ENCODE measurements around the gene SCUBE1.

Gene SCUBE1

DNA sequence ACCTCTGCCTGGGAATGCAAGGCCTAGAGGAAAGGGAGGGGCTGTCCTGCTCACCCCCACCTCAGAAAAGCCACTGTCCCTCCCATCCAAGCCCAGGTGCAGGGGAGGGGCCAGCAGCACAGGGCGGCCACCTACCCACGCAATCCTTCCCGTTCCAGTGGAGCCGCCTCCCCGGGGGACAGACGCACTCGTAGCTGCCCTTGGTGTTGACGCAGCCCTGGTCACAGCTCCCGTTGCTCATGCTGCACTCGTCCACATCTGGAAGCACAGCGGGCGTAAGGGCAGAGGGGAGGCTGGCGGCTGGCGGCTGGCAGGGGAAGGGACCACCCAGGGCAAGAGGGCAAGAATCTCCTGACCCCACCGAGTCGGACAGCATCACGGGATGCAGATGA is 115.9 kb downstream of the SCUBE1 start:
- FAIRE-seq (no peak), DNase-seq (ENCODE audit: insufficient read length, low spot score) (no peak)

DNA sequence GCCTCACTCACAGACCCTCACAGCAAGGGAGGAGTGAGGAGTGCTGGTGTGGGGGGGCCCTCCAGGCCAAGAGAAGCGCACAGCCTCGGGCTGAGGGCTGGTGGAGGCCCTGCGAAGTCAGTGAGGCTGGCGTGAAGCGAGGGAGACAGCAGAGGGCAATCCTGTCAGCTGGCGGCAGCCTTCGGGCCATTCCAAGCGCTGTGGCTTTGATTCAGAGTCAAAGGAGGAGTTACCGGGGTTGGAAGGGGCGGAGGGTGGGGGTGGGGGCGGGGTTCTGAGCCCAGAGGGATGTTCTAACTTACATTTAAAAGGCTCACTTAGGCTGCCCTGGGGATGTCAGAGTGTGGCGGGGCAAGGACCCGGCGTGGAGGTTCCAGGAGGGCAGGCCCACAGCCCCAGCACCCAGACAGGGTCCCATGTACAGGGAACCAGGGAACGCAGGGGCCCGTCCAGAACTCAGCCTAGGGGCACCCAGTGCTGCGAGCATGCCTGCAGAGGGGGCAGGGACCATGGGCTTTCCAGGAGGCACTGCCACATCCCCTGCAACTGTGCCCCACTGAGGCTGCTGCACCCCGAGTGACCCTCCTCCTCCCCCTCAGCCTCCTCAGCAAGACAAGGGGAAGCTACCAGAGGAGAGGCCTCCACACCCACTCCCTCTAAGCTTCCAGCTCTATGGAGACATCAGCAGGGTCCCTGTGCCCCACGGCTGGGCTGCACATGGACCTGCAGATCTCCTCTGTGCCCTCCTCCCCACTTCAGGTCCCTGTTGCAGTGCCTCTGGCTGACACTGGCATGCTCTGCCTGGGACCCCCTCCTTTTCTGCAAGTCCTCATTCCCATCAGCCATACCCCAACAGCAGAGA is 116.6 kb downstream of the SCUBE1 start:
- no peak for FAIRE-seq
- DNase-seq (ENCODE audit: insufficient read length, low spot score): no peak

DNA sequence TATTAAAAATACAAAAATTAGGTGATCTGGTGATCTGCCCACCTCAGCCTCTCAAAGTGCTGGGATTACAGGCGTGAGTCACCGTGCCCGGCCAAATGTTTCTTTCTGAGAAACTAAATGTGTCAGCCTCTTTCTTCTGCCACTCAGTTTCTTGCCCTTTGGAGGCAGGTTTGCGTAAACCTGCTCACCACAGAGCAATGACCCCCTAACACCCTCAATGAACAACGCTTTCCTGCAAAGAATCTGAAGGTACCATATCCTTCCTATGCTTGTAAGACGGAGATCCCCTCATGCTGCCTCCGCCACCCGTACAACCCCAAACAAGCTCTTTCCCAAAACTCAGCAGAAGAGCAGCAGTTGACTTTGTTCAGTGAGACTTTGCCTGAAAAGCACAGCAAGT is 117.6 kb downstream of the SCUBE1 start:
- FAIRE-seq (no peak), DNase-seq (ENCODE audit: insufficient read length, low spot score) (no peak)

DNA sequence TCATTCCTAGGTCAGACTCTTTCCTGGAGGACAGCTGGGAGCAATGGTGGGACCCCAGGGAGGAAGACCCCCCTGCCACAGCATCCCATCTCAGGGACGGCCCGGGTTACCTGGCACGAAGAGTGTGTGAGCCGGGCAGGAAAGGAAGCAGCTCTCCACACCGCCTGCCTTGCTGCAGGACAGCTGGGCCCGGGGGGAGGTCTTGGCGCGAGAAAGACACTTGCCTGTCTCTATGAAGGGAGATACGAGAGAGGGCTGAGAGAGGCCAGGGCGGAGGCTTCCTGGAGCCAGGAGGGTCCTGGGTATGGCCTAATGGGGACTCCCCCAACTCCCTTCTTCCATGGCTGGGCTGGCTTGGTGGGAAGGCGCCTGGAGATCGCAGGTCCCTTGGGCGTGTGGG is 120.2 kb downstream of the SCUBE1 start:
- DNase-seq (ENCODE audit: insufficient read length, low spot score): no peak
- no peak for FAIRE-seq

DNA sequence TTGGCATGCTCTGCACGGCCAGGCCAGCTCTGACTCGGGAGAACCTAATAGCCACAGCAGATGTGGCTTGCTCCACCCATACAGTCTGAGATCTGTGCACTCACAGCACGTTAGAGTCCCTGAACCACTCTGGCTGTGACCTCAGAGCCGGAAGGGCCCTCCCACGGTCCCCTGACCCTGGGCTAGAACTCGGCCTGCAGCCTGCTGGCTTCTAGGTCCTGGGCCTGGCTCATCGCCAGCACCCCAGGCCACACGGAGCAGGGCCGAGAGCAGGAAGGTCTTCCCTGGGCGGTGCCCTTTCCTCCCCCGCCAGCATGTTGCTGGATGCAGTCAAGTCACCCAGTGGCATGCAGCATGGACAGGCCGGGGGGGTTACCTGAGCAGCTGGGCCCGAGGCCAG is 120.9 kb downstream of the SCUBE1 start:
- FAIRE-seq (no peak), DNase-seq (ENCODE audit: insufficient read length, low spot score) (no peak)

DNA sequence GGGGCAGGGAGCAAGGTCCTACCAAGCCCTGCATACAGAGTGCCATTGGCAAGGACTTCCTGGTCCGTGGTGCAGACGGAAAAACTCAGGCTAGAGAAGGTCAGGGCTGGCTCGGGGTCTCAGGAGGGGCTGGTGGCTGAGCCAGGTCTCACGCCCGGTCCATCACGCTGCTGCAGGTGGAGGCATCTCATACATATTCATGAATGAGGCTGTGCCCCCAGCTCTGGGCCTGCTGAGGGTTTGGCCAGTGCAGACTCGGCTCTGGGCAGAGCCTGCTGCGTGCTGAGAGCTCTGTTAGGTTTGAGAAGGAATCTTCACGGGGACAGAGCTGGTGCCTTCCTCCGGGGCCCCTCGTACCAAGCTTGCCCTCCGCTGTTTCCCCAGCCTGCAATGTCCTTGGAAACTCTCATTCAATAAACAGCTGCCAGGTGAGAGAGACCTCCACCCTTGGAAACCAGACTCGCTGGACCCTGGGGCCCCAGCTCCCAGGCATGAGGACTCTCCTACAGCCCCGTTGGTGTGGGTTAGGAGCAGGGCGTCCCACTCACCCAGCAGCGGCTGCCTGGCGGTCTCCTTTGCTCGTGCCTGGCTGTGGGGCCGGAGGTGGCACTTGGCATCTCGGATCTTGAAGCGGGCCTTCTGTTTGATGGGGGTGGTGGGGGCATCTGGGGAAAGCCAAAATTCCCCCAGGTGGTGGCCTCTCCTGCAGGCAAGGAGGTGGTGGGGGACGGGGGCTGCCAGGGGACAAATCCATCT is 122.4 kb downstream of the SCUBE1 start:
- DNase-seq (ENCODE audit: insufficient read length, low spot score) (no peak), FAIRE-seq (no peak)

DNA sequence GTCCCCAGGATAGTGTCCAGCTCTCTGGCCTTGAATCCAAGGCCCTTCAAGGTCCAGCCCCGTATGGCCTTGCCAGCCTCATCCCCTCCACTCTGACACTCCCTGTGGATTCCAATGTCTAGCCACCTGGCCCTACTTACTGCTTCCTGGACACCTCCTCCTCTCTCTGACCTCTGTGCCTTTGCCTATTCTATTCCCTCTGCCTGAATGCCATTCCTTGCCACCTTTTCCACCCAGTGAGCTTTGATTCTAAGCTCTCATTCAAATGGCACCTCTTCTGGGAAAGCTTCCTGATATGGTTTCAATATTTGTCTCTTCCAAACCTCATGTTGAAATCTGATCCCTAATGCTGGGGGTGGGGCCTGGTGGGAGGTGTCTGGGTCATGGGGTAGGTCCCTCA is 124.4 kb downstream of the SCUBE1 start:
- FAIRE-seq (no peak), DNase-seq (ENCODE audit: insufficient read length, low spot score) (no peak)

DNA sequence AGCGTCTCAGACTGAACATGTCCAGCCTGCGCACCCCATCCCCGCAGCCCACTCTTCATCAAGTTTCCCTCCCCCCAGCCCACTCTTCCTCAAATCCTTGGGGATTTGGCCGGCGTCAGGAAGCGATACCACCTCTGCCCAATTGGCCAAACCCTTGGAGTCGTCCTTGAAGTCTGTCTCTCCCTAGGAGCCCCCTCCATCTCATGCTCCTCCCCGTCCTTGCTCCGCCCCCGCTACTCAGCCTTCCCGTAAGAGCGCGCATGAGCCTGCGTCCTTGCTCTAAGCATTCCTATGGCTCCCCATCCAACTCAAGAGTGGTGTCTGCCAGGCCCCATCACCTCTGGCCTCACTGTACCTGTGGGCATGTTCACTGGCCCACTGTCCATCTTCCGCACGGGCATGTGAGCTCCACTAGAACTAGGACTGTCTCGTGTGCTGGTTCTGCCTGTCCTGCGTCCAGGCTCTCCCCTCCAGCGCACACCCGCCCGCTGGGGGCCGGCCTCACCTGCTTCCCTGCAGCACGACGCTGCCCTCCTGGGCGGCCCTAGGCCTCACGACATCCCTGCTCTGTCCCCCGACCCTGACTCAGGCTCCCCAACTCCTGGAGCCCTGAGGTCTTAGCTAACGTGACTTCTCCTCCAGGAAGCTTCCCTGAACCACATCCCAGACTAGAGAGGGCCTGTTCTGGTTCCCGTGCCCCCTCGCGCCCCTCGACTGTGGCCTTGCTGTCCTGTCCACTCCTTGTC is 125.7 kb downstream of the SCUBE1 start:
- DNase-seq (ENCODE audit: insufficient read length, low spot score) (no peak), FAIRE-seq (no peak)

DNA sequence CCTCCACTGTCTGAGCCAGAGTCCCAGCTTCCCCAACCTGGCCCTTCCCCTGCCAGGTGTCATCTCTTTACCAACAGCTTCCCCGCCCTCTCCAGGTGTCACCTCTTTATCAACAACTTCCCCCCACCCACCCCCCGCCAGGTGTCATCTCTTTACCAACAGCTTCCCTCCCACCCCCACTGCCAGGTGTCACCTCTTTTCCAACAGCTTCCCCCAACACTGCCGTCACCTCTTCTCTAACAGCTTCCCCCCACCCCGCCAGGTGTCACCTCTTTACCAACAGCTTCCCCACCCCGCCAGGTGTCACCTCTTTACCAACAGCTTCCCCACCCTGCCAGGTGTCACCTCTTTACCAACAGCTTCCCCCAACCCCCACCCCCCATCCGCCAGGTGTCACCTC is 126.4 kb downstream of the SCUBE1 start:
- no peak for DNase-seq (ENCODE audit: insufficient read length, low spot score)

DNA sequence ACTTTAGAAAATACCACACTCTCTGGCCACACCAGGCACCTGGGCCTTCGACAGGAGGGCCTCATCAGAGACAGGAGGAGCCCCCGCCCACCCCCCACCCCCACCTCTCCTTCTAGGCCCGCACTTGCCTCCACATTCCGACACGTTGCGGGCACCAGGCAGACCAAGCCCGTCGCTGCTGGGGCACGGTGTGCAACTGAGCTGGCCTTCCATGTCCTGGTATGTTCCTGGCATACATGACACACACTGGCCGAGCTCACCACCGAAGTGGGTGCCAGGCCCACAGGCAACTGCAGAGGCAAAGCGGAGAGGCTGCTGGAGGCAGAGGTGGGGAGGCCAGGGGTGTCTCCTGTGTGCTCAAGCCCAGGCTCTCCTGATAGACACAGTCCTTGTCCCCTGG is 129.2 kb downstream of the SCUBE1 start:
- DNase-seq (ENCODE audit: insufficient read length, low spot score) (no peak), FAIRE-seq (no peak)

More for the DNA sequence above, 126.4 kb downstream of the SCUBE1 start:
- no peak for FAIRE-seq

DNA sequence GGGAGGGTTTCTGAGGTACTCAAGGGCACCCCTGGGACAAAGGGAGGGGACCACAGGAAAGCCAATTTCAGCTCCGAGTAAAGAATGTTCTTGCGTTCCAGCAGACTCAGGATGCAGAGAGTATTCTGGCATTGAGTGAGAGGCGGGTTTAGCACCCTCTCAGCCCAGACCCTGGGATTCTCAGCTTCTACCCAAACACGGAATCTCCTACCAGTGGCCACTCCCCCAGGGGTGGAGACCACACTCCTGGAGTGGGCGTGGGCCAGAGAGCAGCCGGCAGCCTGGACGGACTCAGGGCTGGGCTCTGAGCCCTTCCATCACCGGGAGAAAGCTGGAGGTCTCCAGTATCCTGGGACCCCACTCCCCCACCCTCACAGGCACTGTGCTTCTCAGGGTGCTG is 130.1 kb downstream of the SCUBE1 start:
- FAIRE-seq (no peak), DNase-seq (ENCODE audit: insufficient read length, low spot score) (no peak)

DNA sequence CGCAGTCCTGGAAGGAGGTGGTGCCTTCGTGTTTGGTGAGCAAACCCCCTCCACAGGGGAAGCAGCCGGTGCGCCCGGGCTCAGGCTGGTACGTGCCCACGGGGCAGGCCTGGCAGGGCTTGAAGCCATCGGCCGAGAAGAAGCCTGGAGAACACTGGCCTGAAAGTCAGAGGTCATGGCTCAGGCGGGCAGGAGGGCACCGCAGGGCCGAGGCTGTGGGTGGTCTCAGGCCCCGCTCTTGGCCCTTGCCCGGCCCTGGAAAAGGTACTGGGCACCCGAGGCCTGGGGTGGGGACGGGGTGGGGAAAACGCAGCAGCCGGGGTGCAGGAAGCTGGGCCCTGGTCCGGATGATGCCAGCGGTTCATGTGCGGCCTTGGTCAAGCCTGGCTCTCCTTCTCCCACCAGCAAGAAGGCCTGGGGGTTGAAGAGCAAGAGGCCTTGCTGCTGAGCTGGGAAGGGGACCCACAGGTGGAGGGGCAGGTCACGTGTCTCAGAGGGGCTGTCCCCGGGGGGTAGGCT is 130.7 kb downstream of the SCUBE1 start:
- FAIRE-seq (no peak), DNase-seq (ENCODE audit: insufficient read length, low spot score) (no peak)

DNA sequence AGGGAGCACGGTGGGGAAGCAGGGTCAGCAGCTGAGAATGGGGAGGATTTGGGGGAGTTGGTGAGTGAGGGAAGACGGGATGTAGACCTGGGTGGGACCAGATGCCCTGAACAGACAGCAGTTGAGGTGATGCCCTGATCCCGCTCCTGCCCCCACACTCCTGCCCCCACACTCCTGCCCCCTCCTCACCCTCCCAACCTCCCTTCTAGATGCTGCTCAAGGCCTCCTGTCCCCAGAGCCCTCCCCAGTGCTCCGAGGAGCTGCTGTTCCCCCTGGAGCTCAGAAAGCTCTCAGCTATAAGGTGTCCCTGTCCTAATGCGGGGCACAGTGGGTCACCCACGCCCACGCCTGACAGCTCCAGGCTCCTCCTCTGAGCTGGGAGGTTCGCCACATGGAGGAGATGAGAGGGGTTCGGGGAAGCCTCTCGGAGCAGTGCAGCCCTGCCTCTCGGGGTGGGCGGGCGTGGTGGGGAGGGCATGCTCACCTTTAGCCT is 131.2 kb downstream of the SCUBE1 start:
- FAIRE-seq: no peak

DNA sequence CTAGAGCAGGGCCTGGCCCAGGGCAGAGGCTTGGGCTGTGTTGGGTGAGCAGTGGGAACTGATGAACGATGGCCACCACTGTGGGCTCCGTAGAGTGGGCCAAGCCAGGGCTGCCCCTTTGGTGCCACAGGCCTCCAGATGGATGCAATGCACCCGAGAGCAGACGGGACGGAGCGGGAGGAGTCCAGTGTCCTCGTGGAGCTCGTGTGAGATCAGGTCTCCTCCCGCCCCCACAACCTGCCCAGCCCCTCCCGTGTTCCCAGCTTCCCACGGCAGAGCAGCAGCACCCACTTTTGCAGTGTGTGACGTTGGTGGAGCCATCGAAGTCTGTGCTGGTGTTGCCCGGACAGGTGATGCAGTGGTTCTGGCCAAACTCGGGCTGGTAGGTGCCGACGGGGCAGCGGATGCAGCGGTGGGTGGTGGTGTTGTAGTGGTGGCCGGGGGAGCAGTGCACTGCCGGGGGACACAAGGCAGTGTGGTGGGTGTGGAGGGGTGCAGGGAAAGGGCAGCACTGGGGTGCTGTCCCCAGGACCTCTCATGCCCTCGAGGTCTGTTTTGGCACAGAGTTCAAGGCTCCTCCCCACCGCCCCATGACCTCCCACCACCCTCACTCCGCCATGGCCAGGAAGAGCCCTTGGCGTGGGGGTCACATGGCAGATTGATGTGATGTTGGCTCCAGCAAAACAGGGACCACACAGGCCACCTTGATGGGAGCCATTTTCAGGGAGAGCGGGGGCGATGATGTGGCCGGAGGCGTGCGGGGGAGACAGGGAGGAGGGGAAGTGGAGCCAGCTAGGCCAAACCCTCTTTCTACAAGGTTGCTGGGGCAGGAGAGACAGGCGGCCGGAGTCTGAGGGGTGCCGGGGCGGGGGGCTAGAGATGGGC is 132.3 kb downstream of the SCUBE1 start:
- DNase-seq (ENCODE audit: insufficient read length, low spot score): no peak
- FAIRE-seq: no peak

More for the DNA sequence above, 131.2 kb downstream of the SCUBE1 start:
- no peak for DNase-seq (ENCODE audit: insufficient read length, low spot score)

DNA sequence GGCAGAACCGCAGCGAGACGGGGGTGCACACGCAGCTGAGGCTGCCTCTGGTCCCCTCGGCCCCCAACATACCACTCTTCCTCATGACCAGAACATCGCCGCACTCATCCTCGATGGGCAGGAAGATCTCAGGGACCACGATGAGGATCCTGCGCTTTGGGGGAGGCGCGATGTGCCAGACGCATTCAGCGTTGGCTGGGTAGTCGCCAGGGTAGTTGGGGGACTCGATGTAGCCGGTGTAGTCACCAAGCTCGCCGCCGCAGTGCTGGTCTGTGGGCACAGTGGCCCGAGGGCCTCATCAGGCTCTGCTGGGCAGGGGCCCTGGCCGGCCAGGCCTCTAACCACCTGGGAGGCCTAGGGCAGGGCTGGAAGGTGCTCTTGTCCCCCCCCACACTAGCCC is 133.2 kb downstream of the SCUBE1 start:
- FAIRE-seq: no peak
- no peak for DNase-seq (ENCODE audit: insufficient read length, low spot score)

DNA sequence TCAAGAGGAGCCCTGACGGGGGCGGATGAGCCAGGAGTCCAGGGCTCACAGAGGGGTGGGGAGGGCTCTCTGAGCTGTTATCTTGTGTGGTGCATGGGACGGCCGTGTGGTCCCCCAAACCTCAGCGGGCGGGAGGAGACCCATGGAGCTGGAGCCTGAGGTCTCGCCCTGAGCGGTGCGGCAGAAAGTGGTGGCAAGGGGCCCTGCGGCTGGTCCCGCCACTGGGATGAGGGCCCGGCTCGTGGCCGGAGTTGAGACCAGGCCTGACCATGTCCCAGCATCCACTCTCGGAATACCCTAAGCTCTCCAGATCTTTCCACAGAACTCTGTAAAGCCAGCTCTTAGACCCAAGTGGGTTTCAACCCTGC is 133.7 kb downstream of the SCUBE1 start:
- FAIRE-seq: no peak
- no peak for DNase-seq (ENCODE audit: insufficient read length, low spot score)

DNA sequence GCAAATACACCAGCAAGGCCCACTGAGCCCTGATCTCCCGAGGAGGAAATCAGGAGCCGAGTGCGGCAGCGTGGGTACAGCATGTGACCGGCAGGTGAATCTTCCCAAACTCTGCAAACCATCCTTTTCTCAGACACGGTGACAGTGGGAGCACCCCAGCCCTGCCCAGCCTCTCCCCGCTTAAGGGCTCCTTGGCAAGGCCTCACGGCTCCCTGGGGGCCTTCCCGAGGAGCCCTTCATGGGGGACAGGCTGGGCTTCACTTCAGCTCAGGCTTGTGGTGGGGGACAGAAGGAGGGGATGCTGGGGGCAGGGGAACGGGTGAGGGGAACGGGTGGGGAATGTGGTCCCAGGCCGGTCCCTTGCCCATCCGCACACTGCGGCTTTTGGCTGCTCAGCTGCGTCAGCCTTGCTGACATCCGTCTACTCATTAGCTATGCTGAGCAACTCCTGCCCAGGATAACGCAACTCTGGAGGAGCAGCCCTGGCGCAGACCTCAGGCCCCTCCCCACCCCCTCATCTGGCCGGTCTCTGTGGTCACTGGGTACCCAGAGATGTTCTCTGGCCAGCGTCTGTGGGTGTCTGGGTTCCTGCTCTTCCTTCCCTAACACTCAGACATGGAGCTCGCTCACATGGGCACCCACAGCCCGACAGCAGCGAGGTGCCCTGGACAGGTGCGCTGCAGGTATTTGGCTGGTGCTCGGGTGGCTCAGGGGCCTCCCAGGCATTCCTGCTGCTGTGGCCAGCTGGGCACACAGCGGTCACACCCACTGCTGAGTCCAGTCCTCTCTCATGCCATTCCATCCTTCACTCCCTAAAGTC is 134.3 kb downstream of the SCUBE1 start:
- no peak for FAIRE-seq
- DNase-seq (ENCODE audit: insufficient read length, low spot score): no peak

DNA sequence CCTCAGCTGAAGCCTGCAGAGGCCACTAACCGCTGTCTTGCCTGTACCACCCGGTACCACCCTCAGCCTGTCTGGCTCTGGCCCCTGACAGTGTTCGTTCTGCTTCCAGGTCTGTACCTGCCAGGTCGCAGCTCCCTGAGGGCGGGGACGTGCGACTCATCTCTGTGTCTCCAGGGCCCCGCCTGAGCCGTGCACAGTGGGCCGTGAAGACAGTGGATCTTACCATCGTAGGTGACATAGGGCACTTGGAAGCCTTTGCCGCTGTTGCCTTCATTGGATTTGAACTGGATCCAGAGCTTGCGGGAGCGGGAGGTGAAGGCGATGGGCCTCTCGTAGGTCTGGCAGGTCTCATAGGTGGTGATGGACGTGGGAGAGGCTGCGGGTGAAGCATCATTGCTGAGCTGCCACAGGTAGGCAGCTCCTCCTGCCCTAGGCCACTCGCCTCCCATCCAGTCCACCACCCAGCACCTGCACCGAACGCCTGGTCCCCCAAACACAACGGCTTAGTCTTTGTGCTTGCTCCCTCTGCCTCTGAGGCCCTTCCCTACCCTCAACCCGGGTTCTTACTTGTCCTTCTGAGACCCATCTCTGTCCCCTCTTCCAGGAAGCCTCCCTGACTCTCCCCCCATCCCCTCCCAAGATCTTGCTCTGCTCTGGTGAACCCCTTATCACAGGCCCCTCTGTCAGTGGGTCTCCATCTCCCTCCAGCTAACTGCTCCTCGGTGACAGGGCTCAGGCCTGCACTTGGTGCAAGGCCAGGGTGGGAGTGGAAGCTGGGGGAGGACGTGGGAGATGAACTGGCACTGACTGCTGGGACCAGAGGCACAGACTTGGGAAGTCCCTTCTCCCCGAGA is 135.1 kb downstream of the SCUBE1 start:
- DNase-seq (ENCODE audit: insufficient read length, low spot score) (no peak), FAIRE-seq (no peak)

Measured in GM19239 (cell line).